ENCODE results near the gene HBM. TPM values are rescaled to one million over a fixed set of nuclear protein-coding genes. Genes with fewer than 3 reads are reported as not detected.

HBM gene
- total RNA-seq = not detected in 2 replicates

GRCh38 chr16:165539-166374 is at the start of gene HBM:
Gene HBM, plus strand, starts transcription at chr16:165978. Its CDS starts 20 bp downstream, at chr16:165998.

GRCh38 chr16:152141-153128 is 13.3 kb upstream of the HBM start, which contains the start of gene HBZ:
Gene HBZ, plus strand, starts transcription at chr16:152644. Its CDS starts 266 bp downstream, at chr16:152910.

GRCh38 chr16:172374-172941 is 6.7 kb downstream of the HBM start, which contains the start of gene HBA2:
Gene HBA2, plus strand, starts transcription at chr16:172876. Its CDS starts 37 bp downstream, at chr16:172913.

DNA sequence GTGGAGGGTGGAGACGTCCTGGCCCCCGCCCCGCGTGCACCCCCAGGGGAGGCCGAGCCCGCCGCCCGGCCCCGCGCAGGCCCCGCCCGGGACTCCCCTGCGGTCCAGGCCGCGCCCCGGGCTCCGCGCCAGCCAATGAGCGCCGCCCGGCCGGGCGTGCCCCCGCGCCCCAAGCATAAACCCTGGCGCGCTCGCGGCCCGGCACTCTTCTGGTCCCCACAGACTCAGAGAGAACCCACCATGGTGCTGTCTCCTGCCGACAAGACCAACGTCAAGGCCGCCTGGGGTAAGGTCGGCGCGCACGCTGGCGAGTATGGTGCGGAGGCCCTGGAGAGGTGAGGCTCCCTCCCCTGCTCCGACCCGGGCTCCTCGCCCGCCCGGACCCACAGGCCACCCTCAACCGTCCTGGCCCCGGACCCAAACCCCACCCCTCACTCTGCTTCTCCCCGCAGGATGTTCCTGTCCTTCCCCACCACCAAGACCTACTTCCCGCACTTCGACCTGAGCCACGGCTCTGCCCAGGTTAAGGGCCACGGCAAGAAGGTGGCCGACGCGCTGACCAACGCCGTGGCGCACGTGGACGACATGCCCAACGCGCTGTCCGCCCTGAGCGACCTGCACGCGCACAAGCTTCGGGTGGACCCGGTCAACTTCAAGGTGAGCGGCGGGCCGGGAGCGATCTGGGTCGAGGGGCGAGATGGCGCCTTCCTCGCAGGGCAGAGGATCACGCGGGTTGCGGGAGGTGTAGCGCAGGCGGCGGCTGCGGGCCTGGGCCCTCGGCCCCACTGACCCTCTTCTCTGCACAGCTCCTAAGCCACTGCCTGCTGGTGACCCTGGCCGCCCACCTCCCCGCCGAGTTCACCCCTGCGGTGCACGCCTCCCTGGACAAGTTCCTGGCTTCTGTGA is 11.0 kb downstream of the HBM start, which contains the start of gene HBA1:
TSS of gene HBA1 (plus strand) at position 204 of the 906 bp plus-strand sequence. CDS start at position 241, 37 bp downstream.

DNA sequence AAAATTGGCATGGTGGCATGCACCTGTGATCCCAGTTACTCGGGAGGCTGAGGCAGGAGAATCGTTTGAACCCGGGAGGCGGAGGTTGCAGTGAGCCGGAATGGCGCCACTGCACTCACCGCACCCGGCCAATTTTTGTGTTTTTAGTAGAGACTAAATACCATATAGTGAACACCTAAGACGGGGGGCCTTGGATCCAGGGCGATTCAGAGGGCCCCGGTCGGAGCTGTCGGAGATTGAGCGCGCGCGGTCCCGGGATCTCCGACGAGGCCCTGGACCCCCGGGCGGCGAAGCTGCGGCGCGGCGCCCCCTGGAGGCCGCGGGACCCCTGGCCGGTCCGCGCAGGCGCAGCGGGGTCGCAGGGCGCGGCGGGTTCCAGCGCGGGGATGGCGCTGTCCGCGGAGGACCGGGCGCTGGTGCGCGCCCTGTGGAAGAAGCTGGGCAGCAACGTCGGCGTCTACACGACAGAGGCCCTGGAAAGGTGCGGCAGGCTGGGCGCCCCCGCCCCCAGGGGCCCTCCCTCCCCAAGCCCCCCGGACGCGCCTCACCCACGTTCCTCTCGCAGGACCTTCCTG is 14.4 kb downstream of the HBM start, which contains the start of gene HBQ1:
TSS of gene HBQ1 (plus strand) at position 359 of the 575 bp plus-strand sequence. CDS start at position 387, 28 bp downstream.

Other genes with a start within 250 kb of the HBM start
- gene POLR3K, start 112.4 kb upstream of the HBM start, total RNA-seq = 3.6 and 4.0 TPM in 2 replicates
- gene SNRNP25, start 112.2 kb upstream of the HBM start, total RNA-seq = 34.6 and 41.3 TPM in 2 replicates
- gene RHBDF1, start 93.3 kb upstream of the HBM start, total RNA-seq = 40.4 and 41.6 TPM in 2 replicates
- gene MPG, start 87.8 kb upstream of the HBM start, total RNA-seq = 188 and 248 TPM in 2 replicates
- 5.4 and 6.1 TPM in 2 replicates for gene NPRL3, start 27.3 kb upstream of the HBM start, total RNA-seq
- not detected in 2 replicates for gene HBZ, start 13.3 kb upstream of the HBM start, total RNA-seq
- not detected in 2 replicates for gene HBA2, start 6.9 kb downstream of the HBM start, total RNA-seq
- gene HBA1, start 10.7 kb downstream of the HBM start, total RNA-seq = not detected in 2 replicates
- gene HBQ1, start 14.5 kb downstream of the HBM start, total RNA-seq = not detected in 2 replicates
- 29.2 and 29.5 TPM in 2 replicates for gene LUC7L, start 63.5 kb downstream of the HBM start, total RNA-seq
- 50.6 and 51.9 TPM in 2 replicates for gene FAM234A, start 68.8 kb downstream of the HBM start, total RNA-seq
- 1.1 and 3.7 TPM in 2 replicates for gene RGS11, start 110.0 kb downstream of the HBM start, total RNA-seq
- 0.28 and 1.8 TPM in 2 replicates for gene ARHGDIG, start 114.6 kb downstream of the HBM start, total RNA-seq
- 0.37 TPM in 1 of 2 replicates, not detected in the other for gene PDIA2, start 117.2 kb downstream of the HBM start, total RNA-seq
- 15.2 and 19.0 TPM in 2 replicates for gene AXIN1, start 186.7 kb downstream of the HBM start, total RNA-seq
- 72.5 and 89.0 TPM in 2 replicates for gene MRPL28, start 204.6 kb downstream of the HBM start, total RNA-seq
- 59.2 and 66.6 TPM in 2 replicates for gene PGAP6, start 216.0 kb downstream of the HBM start, total RNA-seq
- 69.0 and 73.0 TPM in 2 replicates for gene NME4, start 231.2 kb downstream of the HBM start, total RNA-seq
- 9.9 and 11.4 TPM in 2 replicates for gene DECR2, start 235.9 kb downstream of the HBM start, total RNA-seq

All from smooth muscle cell of bladder (primary cell).